ENCODE results near the gene PTPN2.

Gene PTPN2

DNA sequence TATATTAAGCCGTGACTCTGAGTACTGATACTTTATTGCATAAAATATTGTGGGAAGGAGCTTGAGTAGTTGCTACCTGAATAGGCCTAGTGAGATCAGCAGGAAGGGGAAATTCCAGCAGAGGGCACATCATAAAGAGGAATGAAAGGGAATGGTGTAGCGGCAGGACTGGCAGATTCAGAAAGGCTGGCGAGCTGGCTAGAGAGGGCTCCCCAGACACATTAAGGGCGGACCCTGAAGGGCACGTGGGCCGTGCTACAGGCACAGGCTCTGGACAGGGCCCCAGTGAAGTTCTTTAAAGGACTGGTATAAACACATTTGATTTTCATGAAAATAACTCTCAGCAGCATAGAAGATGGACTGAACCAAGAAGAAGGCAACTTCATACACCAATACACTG is 43.0 kb downstream of the PTPN2 start:
- no peak for DNase-seq (ENCODE audit: low read depth)
- TF ChIP-seq, protein P1, sequence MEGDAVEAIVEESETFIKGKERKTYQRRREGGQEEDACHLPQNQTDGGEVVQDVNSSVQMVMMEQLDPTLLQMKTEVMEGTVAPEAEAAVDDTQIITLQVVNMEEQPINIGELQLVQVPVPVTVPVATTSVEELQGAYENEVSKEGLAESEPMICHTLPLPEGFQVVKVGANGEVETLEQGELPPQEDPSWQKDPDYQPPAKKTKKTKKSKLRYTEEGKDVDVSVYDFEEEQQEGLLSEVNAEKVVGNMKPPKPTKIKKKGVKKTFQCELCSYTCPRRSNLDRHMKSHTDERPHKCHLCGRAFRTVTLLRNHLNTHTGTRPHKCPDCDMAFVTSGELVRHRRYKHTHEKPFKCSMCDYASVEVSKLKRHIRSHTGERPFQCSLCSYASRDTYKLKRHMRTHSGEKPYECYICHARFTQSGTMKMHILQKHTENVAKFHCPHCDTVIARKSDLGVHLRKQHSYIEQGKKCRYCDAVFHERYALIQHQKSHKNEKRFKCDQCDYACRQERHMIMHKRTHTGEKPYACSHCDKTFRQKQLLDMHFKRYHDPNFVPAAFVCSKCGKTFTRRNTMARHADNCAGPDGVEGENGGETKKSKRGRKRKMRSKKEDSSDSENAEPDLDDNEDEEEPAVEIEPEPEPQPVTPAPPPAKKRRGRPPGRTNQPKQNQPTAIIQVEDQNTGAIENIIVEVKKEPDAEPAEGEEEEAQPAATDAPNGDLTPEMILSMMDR (IDR thresholded peaks at IDR 0.05; ENCODE audit: low read depth, low read length, missing control alignments), result no peak
- no peak overlapping the region for H3K4me3 ChIP-seq (ENCODE audit: low read depth, low read length)

DNA sequence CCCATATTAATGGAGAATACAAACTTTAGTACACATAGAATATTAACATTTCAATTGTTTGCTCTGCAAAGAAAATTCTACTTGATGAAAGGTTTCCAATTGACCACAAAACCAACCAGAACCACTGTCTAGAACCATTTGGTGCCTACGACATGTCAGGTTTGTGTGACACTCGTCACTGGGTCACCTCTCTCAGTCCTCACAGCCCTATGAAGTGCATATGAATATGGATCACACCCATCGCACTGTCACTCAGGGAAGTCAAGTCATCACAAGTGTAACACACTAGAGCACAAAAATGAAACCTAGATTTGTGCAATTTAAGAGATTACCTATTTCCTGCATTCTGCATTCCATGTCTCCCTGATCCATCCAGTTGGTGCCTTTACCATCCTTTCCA is 43.7 kb downstream of the PTPN2 start:
- TF ChIP-seq, protein P1 (IDR thresholded peaks at IDR 0.05; ENCODE audit: low read depth, low read length, missing control alignments), result no peak
- no peak overlapping the region; the same call in 1 of the 2 replicates for H3K4me3 ChIP-seq (ENCODE audit: low read depth, low read length)
- no peak for DNase-seq (ENCODE audit: low read depth)

DNA sequence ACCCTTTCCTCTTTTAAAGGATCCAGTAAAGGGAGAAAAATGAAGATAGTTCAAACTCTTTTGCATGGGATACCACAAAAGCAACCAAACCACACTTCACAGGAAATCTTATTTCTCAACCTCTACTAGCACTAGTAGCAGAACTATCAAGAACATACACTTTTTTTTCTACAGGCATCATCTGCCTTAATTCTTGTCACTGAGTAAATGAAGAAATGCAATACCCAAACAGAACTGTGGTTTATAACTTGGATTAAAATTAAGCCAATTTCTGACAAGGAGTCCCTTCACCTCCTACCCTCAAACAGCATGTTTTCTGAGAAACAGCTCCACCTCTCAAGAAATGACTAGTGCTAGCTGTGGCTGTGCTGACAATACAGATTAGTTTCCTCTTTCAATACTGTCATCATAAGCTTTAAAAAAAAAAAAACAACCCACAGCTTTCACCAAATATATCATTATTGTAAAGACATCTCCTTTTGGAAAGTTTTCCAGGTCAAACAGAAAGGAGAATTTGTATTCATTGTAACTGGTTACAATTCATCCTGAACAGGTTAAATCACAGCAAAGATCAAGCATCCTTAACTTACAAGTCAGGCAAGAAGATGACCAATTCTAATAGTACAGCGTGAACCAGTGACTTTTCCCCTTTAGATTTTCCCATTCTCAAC is 44.4 kb downstream of the PTPN2 start:
- peak overlapping the region; percentile 23; the same call in 1 of the 2 replicates for H3K4me3 ChIP-seq (ENCODE audit: low read depth, low read length)
- TF ChIP-seq, protein P1 (IDR thresholded peaks at IDR 0.05; ENCODE audit: low read depth, low read length, missing control alignments), result no peak
- peak; percentile 68 for DNase-seq (ENCODE audit: low read depth)

DNA sequence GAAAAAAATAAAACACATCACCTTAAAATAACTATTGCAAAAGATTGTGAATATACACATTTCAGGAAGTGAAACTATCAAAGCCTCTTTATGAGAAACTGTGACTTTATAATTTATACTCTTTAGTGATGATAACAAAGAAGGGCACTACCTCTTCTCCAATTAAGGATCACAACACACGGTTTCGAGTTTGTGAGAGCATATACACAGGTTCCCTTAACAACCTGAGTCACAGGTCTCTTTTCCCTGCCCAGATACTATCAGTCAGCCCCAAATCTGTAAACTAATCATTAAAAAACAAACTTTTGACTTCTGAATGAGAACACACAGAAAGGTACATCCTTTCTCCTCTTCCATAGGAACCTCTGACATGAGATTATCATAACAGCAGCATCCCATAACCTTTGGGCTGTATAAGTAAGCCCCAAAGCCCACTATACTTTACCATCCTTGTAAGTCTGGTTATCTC is 44.9 kb downstream of the PTPN2 start:
- TF ChIP-seq, protein P1 (IDR thresholded peaks at IDR 0.05; ENCODE audit: low read depth, low read length, missing control alignments), result no peak
- H3K4me3 ChIP-seq (ENCODE audit: low read depth, low read length), result peak overlapping the region; percentile 23; the same call in 1 of the 2 replicates
- DNase-seq (ENCODE audit: low read depth), result no peak

DNA sequence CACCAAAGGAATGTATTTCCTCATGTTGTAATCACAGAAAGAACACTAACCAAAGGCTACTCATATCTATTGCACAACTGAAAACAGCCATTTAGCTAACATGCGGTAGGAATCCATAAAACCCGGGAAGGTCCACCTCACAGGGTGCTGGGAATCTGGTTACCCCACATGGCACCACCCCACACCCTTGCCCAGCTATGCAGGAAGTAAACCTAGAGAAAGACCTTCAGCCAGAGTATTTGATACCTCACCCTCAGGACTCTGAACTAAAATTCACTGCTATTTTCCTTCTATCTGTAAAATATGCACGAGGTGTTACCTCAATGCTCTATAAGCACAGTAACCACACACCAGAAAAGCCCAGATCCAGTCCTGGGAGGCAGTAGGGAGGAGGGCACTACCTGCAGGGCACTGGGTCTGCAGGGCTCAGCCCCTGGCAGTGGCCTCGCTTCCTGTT is 45.8 kb downstream of the PTPN2 start:
- TF ChIP-seq, protein P1 (IDR thresholded peaks at IDR 0.05; ENCODE audit: low read depth, low read length, missing control alignments), result no peak
- H3K4me3 ChIP-seq (ENCODE audit: low read depth, low read length), result peak overlapping the region; percentile 5; the same call in 1 of the 2 replicates
- DNase-seq (ENCODE audit: low read depth), result no peak

DNA sequence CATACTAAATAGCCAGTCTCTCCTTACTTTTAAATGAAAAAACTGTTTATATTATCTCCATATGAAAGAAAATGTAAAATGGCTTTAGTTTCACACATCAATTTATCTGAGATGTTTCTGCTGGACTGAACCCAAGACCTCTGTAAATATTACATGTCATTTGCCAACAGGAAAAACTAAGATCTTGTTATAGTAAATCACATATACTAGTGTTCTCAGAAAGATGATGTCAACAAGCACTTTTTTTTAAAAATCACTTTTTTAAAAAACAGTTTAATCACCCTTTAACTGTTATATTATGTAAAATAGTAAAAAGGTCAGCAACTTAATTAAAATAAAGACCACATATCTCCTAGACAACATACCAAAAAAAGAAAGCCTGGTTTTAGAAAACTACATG is 46.3 kb downstream of the PTPN2 start:
- H3K4me3 ChIP-seq (ENCODE audit: low read depth, low read length), result no peak overlapping the region
- no peak for DNase-seq (ENCODE audit: low read depth)
- TF ChIP-seq, protein P1 (IDR thresholded peaks at IDR 0.05; ENCODE audit: low read depth, low read length, missing control alignments), result no peak

DNA sequence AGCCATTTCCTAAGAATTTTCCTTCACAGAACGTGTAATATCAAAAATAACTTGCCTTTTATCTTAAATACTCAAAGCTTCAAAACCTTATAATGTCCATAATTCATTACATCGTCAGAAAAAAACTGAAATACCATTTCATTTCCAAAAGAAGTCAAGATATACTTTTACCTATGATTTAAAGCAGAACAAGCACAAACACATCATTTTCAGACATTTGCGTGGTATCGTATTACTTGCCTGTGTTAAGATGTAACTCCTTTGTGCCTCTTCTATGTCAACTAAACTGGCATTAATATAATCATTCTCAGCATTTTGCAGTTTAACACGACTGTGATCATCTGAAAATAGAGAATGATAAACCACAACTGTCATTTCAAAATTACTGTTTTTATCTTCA is 47.5 kb downstream of the PTPN2 start:
- DNase-seq (ENCODE audit: low read depth), result no peak
- no peak overlapping the region for H3K4me3 ChIP-seq (ENCODE audit: low read depth, low read length)
- TF ChIP-seq, protein P1 (IDR thresholded peaks at IDR 0.05; ENCODE audit: low read depth, low read length, missing control alignments), result no peak

Data from GM12864 (cell line).